Cerebellar nuclear complex (tissue), 1 donor: Measurements from ENCODE around the gene SLC26A5.
A peak's percentile ranks its signal among the peaks of the same experiment; 100 is the strongest.
"Not testable (repeated sequence)": the region's sequence is repeated elsewhere in the genome, so short reads cannot be mapped to it uniquely, and the experiment has no call there.

ENCODE experiments used
- DNase-seq, 2 experiments: peaks; one replicate each; lab custom pipeline; 2025; lab: John Stamatoyannopoulos, UW

Gene SLC26A5

GRCh38 chr7:103446049-103446520, at the start of gene SLC26A5:
TSS of gene SLC26A5 (minus strand) at chr7:103446207. CDS start at chr7:103421514, 24,693 bp downstream.
- DNase-seq = no peak

GRCh38 chr7:103487419-103487818, 41.4 kb upstream of the SLC26A5 start:
- DNase-seq = no peak

- DNase-seq = not testable (repeated sequence)
Measured at GRCh38 chr7:103486873-103487272, 40.9 kb upstream of the SLC26A5 start.

- DNase-seq = no peak
Measured at GRCh38 chr7:103480771-103481170, 34.8 kb upstream of the SLC26A5 start.

GRCh38 chr7:103474956-103475355, 28.9 kb upstream of the SLC26A5 start:
- no peak for DNase-seq

GRCh38 chr7:103469095-103469948, 23.3 kb upstream of the SLC26A5 start:
- no peak for DNase-seq

GRCh38 chr7:103466814-103467213, 20.8 kb upstream of the SLC26A5 start:
- no peak for DNase-seq

GRCh38 chr7:103462358-103462757, 16.4 kb upstream of the SLC26A5 start:
- no peak for DNase-seq

GRCh38 chr7:103447073-103447960, 1.3 kb upstream of the SLC26A5 start:
- DNase-seq = peak in 1 of 2 experiments; percentile 54

- DNase-seq = no peak
Measured at GRCh38 chr7:103445228-103446048, 569 bp downstream of the SLC26A5 start.

- no peak for DNase-seq
Measured at GRCh38 chr7:103439661-103440060, 6.3 kb downstream of the SLC26A5 start.

GRCh38 chr7:103437623-103438022, 8.4 kb downstream of the SLC26A5 start:
- no peak for DNase-seq

- DNase-seq = no peak
Measured at GRCh38 chr7:103432712-103433111, 13.3 kb downstream of the SLC26A5 start.

- DNase-seq = no peak
Measured at GRCh38 chr7:103425177-103425576, 20.8 kb downstream of the SLC26A5 start.

GRCh38 chr7:103423467-103424179, 22.4 kb downstream of the SLC26A5 start:
- DNase-seq = no peak

GRCh38 chr7:103420857-103421384, 25.1 kb downstream of the SLC26A5 start:
- no peak for DNase-seq

GRCh38 chr7:103418241-103418640, 27.8 kb downstream of the SLC26A5 start:
- DNase-seq = no peak

- no peak for DNase-seq
Measured at GRCh38 chr7:103413407-103413806, 32.6 kb downstream of the SLC26A5 start.

- no peak for DNase-seq
Measured at GRCh38 chr7:103412151-103412550, 33.9 kb downstream of the SLC26A5 start.

- not testable (repeated sequence) for DNase-seq
Measured at GRCh38 chr7:103405789-103406613, 40.0 kb downstream of the SLC26A5 start.
